SU-DHL-6 (cell line): ENCODE measurements around the gene NCOA5.

Experiments used
- H2AFZ ChIP-seq: fragments of 200-600 bp; sonication (generic); 2 replicates; pipeline ENCODE4 v1.6.1; 2014; ENCODE audit warnings: low read depth, mild to moderate bottlenecking, moderate library complexity, mixed read lengths, antibody characterized with exemption, low read length; ENCODE audit not compliant: severe bottlenecking
- H3F3A ChIP-seq: fragments of 200-600 bp; shearing (Covaris generic); 2 replicates; pipeline ENCODE4 v1.6.0; 2016; ENCODE audit warnings: antibody characterized with exemption, mild to moderate bottlenecking; ENCODE audit not compliant: insufficient read depth
- H3K27ac ChIP-seq: fragments of 200-600 bp; sonication (generic); 2 replicates; pipeline ENCODE4 v1.5.1; 2016; ENCODE audit warnings: low read depth, mild to moderate bottlenecking, low read length, moderate library complexity, mixed read lengths
- H3K27me3 ChIP-seq: fragments of 200-600 bp; sonication (generic), shearing (Covaris generic); 2 replicates; pipeline ENCODE4 v1.6.0; 2014; ENCODE audit warnings: mild to moderate bottlenecking, low read length
- H3K36me3 ChIP-seq: fragments of 200-600 bp; sonication (generic); 2 replicates; pipeline ENCODE4 v1.6.1; 2014; ENCODE audit warnings: mild to moderate bottlenecking, low read length, mixed read lengths
- H3K4me2 ChIP-seq: fragments of 300-600, 200-600 bp; shearing (Covaris generic), sonication (generic); 2 replicates; pipeline ENCODE4 v1.6.0; 2014; ENCODE audit warnings: low read length, low read depth, mild to moderate bottlenecking; ENCODE audit not compliant: poor library complexity, severe bottlenecking
- H3K4me3 ChIP-seq: fragments of 200-600 bp; sonication (generic); 2 replicates; pipeline ENCODE4 v1.5.1; 2014; ENCODE audit warnings: antibody characterized with exemption, low read length, mild to moderate bottlenecking, mixed read lengths; ENCODE audit not compliant: insufficient read depth, poor library complexity, severe bottlenecking
- H3K79me2 ChIP-seq: fragments of 200-600 bp; sonication (generic); 2 replicates; pipeline ENCODE4 v1.6.1; 2014; ENCODE audit warnings: mild to moderate bottlenecking, low read length, moderate library complexity; ENCODE audit not compliant: insufficient read depth
- H3K9ac ChIP-seq: fragments of 200-600 bp; sonication (generic); 2 replicates; pipeline ENCODE4 v1.7.0; 2014; ENCODE audit warnings: mild to moderate bottlenecking, low read length
- H3K9me2 ChIP-seq: fragments of 200-600 bp; sonication (generic); replicated peaks from 2 replicates; pipeline ENCODE4 v1.6.1; 2014; ENCODE audit warnings: low read length; ENCODE audit not compliant: insufficient read depth
- H3K9me3 ChIP-seq: fragments of 200-600 bp; sonication (generic); 2 replicates; pipeline ENCODE4 v1.6.1; 2014; ENCODE audit warnings: low read length, mixed read lengths; ENCODE audit not compliant: insufficient read depth
- H4K20me1 ChIP-seq: fragments of 200-600 bp; sonication (generic); 2 replicates; pipeline ENCODE4 v1.6.1; 2014; ENCODE audit warnings: low read depth, mild to moderate bottlenecking, antibody characterized with exemption, low read length, moderate library complexity, mixed read lengths
- CTCF ChIP-seq: fragments of 200-600 bp; sonication (generic); IDR thresholded peaks from one replicate; pipeline ENCODE4 v1.5.1; 2017; ENCODE audit warnings: antibody characterized with exemption, mild to moderate bottlenecking, low read length, moderate library complexity; ENCODE audit not compliant: insufficient read depth, poor library complexity, severe bottlenecking
- EZH2phosphoT487 ChIP-seq: fragments of 200-600 bp; sonication (generic), shearing (Covaris generic); conservative IDR thresholded peaks from 2 replicates; pipeline ENCODE4 v1.6.1; 2018; ENCODE audit warnings: mild to moderate bottlenecking, antibody characterized with exemption, low read length, moderate library complexity, mixed read lengths

NCOA5 gene

GRCh38 chr20:46031014-46031569 lies 58.7 kb downstream of the NCOA5 start:
- no peaks in the 10 kb centered on the region for H3K27me3 ChIP-seq
- no peak overlapping the region for H3K4me2 ChIP-seq
- H3K4me3 ChIP-seq, result no peak overlapping the region

GRCh38 chr20:46030284-46031013 lies 59.3 kb downstream of the NCOA5 start:
- H3K4me3 ChIP-seq, result no peak overlapping the region
- H3K27ac ChIP-seq, result no peak overlapping the region
- no peak overlapping the region for H3K4me2 ChIP-seq
- H4K20me1 ChIP-seq, result no peaks in the 10 kb centered on the region
- H3K9me3 ChIP-seq, result no peaks in the 10 kb centered on the region
- TF ChIP-seq EZH2phosphoT487, result no peak
- no peak for TF ChIP-seq CTCF
- no peak overlapping the region for H2AFZ ChIP-seq
- no peaks in the 10 kb centered on the region for H3K9me2 ChIP-seq
- H3K79me2 ChIP-seq, result no peaks in the 10 kb centered on the region
- H3K36me3 ChIP-seq, result no peaks in the 10 kb centered on the region
- no peak overlapping the region for H3K9ac ChIP-seq
- H3K27me3 ChIP-seq, result no peaks in the 10 kb centered on the region
- H3F3A ChIP-seq, result no peaks in the 10 kb centered on the region

More at GRCh38 chr20:46031014-46031569, 58.7 kb downstream of the NCOA5 start:
- no peaks in the 10 kb centered on the region for H3F3A ChIP-seq
- no peaks in the 10 kb centered on the region for H3K9me3 ChIP-seq
- H4K20me1 ChIP-seq, result no peaks in the 10 kb centered on the region
- no peak overlapping the region for H3K27ac ChIP-seq
- no peak overlapping the region for H3K9ac ChIP-seq
- H3K9me2 ChIP-seq, result no peaks in the 10 kb centered on the region
- no peak overlapping the region for H2AFZ ChIP-seq
- TF ChIP-seq EZH2phosphoT487, result no peak
- no peak for TF ChIP-seq CTCF
- H3K79me2 ChIP-seq, result no peaks in the 10 kb centered on the region
- H3K36me3 ChIP-seq, result no peaks in the 10 kb centered on the region

GRCh38 chr20:46028772-46029371 lies 60.9 kb downstream of the NCOA5 start, which contains the start of gene SLC12A5:
Gene SLC12A5 (plus strand): TSS chr20:46029215. CDS start chr20:46029345, 130 bp downstream.
- Histone ChIP-seq H3K4me3 (no peak within 1 kb of the TSS), H3K27me3 (no peaks in the 10 kb centered on the region), H3K27ac (no peak within 1 kb of the TSS), H2AFZ (no peak within 1 kb of the TSS), H3K9ac (no peak within 1 kb of the TSS), H3K9me3 (no peaks in the 10 kb centered on the region), H3K4me2 (no peak within 1 kb of the TSS), H4K20me1 (no peaks in the 10 kb centered on the region), H3K9me2 (no peaks in the 10 kb centered on the region), H3K36me3 (no peaks in the 10 kb centered on the region), H3F3A (no peaks in the 10 kb centered on the region), H3K79me2 (no peaks in the 10 kb centered on the region)
- no peak for TF ChIP-seq CTCF
- TF ChIP-seq EZH2phosphoT487, result no peak
